LNCAP (cell line): ENCODE data around the gene PTPRT.

Experiments used
- CTCF ChIP-seq: fragments of 450-650 bp; IDR thresholded peaks from 2 replicates; pipeline ENCODE4 v1.5.1; 2017; ENCODE audit warnings: mild to moderate bottlenecking

PTPRT gene

GRCh38 chr20:43167021-43167420 lies 22.7 kb downstream of the PTPRT start:
- no peak for TF ChIP-seq CTCF

GRCh38 chr20:43165611-43166010 lies 24.1 kb downstream of the PTPRT start:
- no peak for TF ChIP-seq CTCF

GRCh38 chr20:43161716-43162115 lies 28.0 kb downstream of the PTPRT start:
- TF ChIP-seq CTCF, result no peak

GRCh38 chr20:43160941-43161340 lies 28.8 kb downstream of the PTPRT start:
- TF ChIP-seq CTCF, result no peak

GRCh38 chr20:43159994-43160393 lies 29.7 kb downstream of the PTPRT start:
- TF ChIP-seq CTCF, result no peak

GRCh38 chr20:43155366-43156100 lies 34.2 kb downstream of the PTPRT start:
- no peak for TF ChIP-seq CTCF

- TF ChIP-seq CTCF, result no peak
Measured at GRCh38 chr20:43151901-43152300, 37.8 kb downstream of the PTPRT start.

- TF ChIP-seq CTCF, result no peak
Measured at GRCh38 chr20:43151256-43151655, 38.5 kb downstream of the PTPRT start.
